ENCODE measurements around the gene CDK17.
A peak's percentile ranks its signal among the peaks of the same experiment; 100 is the strongest.
"Not testable (repeated sequence)": the region's sequence is repeated elsewhere in the genome, so short reads cannot be mapped to it uniquely, and the experiment has no call there.

Gene CDK17

GRCh38 chr12:96399919-96400630 lies at the start of gene CDK17:
CDK17 (minus strand) TSS chr12:96400439; CDS start chr12:96334836, 65,603 bp downstream.
- peak; percentile 79 to 81 for DNase-seq (ENCODE audit: low read depth in 2 of 2)

GRCh38 chr12:96448300-96448699 lies 48.1 kb upstream of the CDK17 start:
- DNase-seq (ENCODE audit: low read depth in 2 of 2), result no peak

GRCh38 chr12:96447256-96447655 lies 47.0 kb upstream of the CDK17 start:
- no peak for DNase-seq (ENCODE audit: low read depth in 2 of 2)

- no peak for DNase-seq (ENCODE audit: low read depth in 2 of 2)
Measured at GRCh38 chr12:96445691-96446583, 45.7 kb upstream of the CDK17 start.

GRCh38 chr12:96444399-96444798 lies 44.2 kb upstream of the CDK17 start:
- no peak for DNase-seq (ENCODE audit: low read depth in 2 of 2)

- DNase-seq (ENCODE audit: low read depth in 2 of 2), result no peak
Measured at GRCh38 chr12:96442906-96443305, 42.7 kb upstream of the CDK17 start.

- DNase-seq (ENCODE audit: low read depth in 2 of 2), result no peak
Measured at GRCh38 chr12:96441816-96442215, 41.6 kb upstream of the CDK17 start.

GRCh38 chr12:96438330-96438729 lies 38.1 kb upstream of the CDK17 start:
- no peak for DNase-seq (ENCODE audit: low read depth in 2 of 2)

GRCh38 chr12:96437171-96437445 lies 36.9 kb upstream of the CDK17 start:
- no peak for DNase-seq (ENCODE audit: low read depth in 2 of 2)

- DNase-seq (ENCODE audit: low read depth in 2 of 2), result no peak
Measured at GRCh38 chr12:96436366-96437170, 36.3 kb upstream of the CDK17 start.

GRCh38 chr12:96434107-96434506 lies 33.9 kb upstream of the CDK17 start:
- peak; percentile 18 to 64 for DNase-seq (ENCODE audit: low read depth in 2 of 2)

- not testable (repeated sequence) for DNase-seq (ENCODE audit: low read depth in 2 of 2)
Measured at GRCh38 chr12:96432496-96433321, 32.5 kb upstream of the CDK17 start.

- no peak for DNase-seq (ENCODE audit: low read depth in 2 of 2)
Measured at GRCh38 chr12:96431067-96431466, 30.8 kb upstream of the CDK17 start.

- DNase-seq (ENCODE audit: low read depth in 2 of 2), result no peak
Measured at GRCh38 chr12:96427269-96427729, 27.1 kb upstream of the CDK17 start.

- DNase-seq (ENCODE audit: low read depth in 2 of 2), result no peak
Measured at GRCh38 chr12:96425951-96426350, 25.7 kb upstream of the CDK17 start.

GRCh38 chr12:96425321-96425720 lies 25.1 kb upstream of the CDK17 start:
- DNase-seq (ENCODE audit: low read depth in 2 of 2), result no peak

GRCh38 chr12:96424601-96425000 lies 24.4 kb upstream of the CDK17 start:
- no peak for DNase-seq (ENCODE audit: low read depth in 2 of 2)

GRCh38 chr12:96422192-96422591 lies 22.0 kb upstream of the CDK17 start:
- no peak for DNase-seq (ENCODE audit: low read depth in 2 of 2)

- no peak for DNase-seq (ENCODE audit: low read depth in 2 of 2)
Measured at GRCh38 chr12:96421014-96421413, 20.8 kb upstream of the CDK17 start.

- DNase-seq (ENCODE audit: low read depth in 2 of 2), result no peak
Measured at GRCh38 chr12:96420277-96420835, 20.1 kb upstream of the CDK17 start.

Data from stimulated activated CD8-positive, alpha-beta memory T cell treated with anti-CD3 and anti-CD28 coated beads, Interleukin-15, amount 100 ng/mL, for 4 hours (primary cell).